A673 (cell line): ENCODE results near the gene SULT1A1.
"Not testable (repeated sequence)": the region's sequence is repeated elsewhere in the genome, so short reads cannot be mapped to it uniquely, and the experiment has no call there.

Experiments
- EZH2 ChIP-seq: fragments of 200-600 bp; sonication (generic); IDR thresholded peaks from 2 replicates; pipeline ENCODE4 v1.6.1; 2017; ENCODE audit warnings: borderline replicate concordance, low read depth, mild to moderate bottlenecking, mixed read lengths, antibody characterized with exemption, low read length; ENCODE audit not compliant: poor library complexity, severe bottlenecking
- TF ChIP-seq, protein P1 (sequence below): fragments of 300-800, 200-600 bp; sonication (generic); conservative IDR thresholded peaks from 2 replicates; pipeline ENCODE4 v1.5.1; 2017; ENCODE audit warnings: low read depth, mild to moderate bottlenecking, antibody characterized with exemption, low read length, moderate library complexity, mixed read lengths

DNA sequence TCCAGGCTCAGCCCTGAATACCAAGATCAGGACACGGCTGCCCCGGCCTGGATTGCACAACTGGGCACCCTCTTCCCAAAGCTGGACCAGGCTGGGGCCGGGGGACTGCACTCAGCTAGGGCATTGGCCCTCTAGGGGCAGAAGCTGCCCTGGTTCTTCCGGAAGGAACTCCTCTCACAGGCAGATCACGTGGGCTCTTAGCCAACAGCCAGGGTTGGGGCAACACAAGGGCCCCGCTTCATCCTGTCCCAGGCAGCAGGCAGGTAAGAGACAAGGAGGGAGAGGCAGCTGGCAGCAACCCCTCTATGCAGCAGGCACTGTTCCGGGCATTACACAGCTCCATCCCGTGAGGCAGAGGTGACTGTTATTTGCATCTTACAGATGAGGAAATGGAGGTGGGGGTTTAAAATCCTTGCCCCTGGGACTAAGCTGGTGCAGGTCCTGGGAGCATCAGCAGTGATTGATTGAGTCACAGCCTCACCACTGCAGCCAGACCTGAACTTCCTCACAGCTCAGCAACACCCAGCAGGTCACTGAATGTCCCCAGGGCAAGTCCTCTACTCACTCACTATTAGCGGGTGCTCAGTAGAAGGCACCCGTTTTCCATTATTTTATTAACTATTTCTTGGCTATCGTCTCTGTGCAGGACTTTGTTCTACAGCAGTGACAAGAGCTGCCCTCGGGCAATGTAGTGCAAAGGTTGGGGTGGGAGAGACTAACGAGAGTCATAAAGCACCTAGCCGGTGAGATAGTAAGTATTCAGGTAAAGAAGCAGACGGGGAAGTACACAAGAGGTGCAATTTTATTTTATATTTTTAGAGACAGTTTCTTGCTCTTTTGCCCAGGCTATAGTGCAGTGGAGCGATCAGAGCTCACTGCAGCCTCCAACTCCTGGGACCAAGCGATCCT, 10.2 kb downstream of the SULT1A1 start:
- TF ChIP-seq, protein P1, sequence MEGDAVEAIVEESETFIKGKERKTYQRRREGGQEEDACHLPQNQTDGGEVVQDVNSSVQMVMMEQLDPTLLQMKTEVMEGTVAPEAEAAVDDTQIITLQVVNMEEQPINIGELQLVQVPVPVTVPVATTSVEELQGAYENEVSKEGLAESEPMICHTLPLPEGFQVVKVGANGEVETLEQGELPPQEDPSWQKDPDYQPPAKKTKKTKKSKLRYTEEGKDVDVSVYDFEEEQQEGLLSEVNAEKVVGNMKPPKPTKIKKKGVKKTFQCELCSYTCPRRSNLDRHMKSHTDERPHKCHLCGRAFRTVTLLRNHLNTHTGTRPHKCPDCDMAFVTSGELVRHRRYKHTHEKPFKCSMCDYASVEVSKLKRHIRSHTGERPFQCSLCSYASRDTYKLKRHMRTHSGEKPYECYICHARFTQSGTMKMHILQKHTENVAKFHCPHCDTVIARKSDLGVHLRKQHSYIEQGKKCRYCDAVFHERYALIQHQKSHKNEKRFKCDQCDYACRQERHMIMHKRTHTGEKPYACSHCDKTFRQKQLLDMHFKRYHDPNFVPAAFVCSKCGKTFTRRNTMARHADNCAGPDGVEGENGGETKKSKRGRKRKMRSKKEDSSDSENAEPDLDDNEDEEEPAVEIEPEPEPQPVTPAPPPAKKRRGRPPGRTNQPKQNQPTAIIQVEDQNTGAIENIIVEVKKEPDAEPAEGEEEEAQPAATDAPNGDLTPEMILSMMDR, result not testable (repeated sequence)
- TF ChIP-seq EZH2, result not testable (repeated sequence)
